ENCODE results near the gene HS3ST4. TPM values are rescaled to one million over a fixed set of nuclear protein-coding genes. Genes with fewer than 3 reads are reported as not detected.

Gene HS3ST4
- total RNA-seq, 4 donors from 2014 or later, result 0.11 TPM; not detected in 3

- DNase-seq, result no peak
- intact Hi-C loops (cut with DNase I), result no loop called here
- Histone ChIP-seq H3K27ac (no peak overlapping the region), H3K4me1 (peaks cover 0 to 12% of the 10 kb centered on the region in 2 donors), H3K36me3 (no peaks in the 10 kb centered on the region), H3K4me3 (replicated peaks in 1 of 3) (no peak overlapping the region), H3K9me3 (no peaks in the 10 kb centered on the region), H3K27me3 (no peaks in the 10 kb centered on the region)
- WGBS, 2 donors, result 93% methylated on average over 3 of the region's 3 CpGs
- no peak for TF ChIP-seq CTCF (IDR thresholded peaks at IDR 0.05)
- no peak for TF ChIP-seq POLR2A (IDR thresholded peaks at IDR 0.05)
Measured at GRCh38 chr16:26053889-26054288, 362.1 kb downstream of the HS3ST4 start.

GRCh38 chr16:26058326-26058725 is 366.6 kb downstream of the HS3ST4 start:
- Histone ChIP-seq H3K4me3 (replicated peaks in 1 of 3) (no peak overlapping the region), H3K36me3 (no peaks in the 10 kb centered on the region), H3K4me1 (peaks cover 0 to 12% of the 10 kb centered on the region in 2 donors), H3K27me3 (no peaks in the 10 kb centered on the region), H3K27ac (no peak overlapping the region), H3K9me3 (no peaks in the 10 kb centered on the region)
- WGBS, 2 donors, result 32 to 40% methylated on average over 3 of the region's 3 CpGs
- no peak for DNase-seq
- no peak for TF ChIP-seq CTCF (IDR thresholded peaks at IDR 0.05)
- intact Hi-C loops (cut with DNase I), result no loop called here

- H3K4me3 ChIP-seq (replicated peaks in 1 of 3), result no peak overlapping the region
- intact Hi-C loops (cut with DNase I), result no loop called here
- H3K27me3 ChIP-seq, result no peaks in the 10 kb centered on the region
- 45% methylated on average over 5 of the region's 5 CpGs for WGBS, 2 donors
- H3K36me3 ChIP-seq, result no peaks in the 10 kb centered on the region
- no peaks in the 10 kb centered on the region for H3K9me3 ChIP-seq
- H3K4me1 ChIP-seq, result no peaks in the 10 kb centered on the region
- TF ChIP-seq CTCF (IDR thresholded peaks at IDR 0.05), result no peak
- TF ChIP-seq POLR2A (IDR thresholded peaks at IDR 0.05), result no peak
- no peak overlapping the region for H3K27ac ChIP-seq
- no peak for DNase-seq
Measured at GRCh38 chr16:26070302-26071100, 378.7 kb downstream of the HS3ST4 start.

- Histone ChIP-seq H3K36me3 (no peaks in the 10 kb centered on the region), H3K9me3 (no peaks in the 10 kb centered on the region), H3K27ac (no peak overlapping the region), H3K4me3 (replicated peaks in 1 of 3) (no peak overlapping the region), H3K27me3 (no peaks in the 10 kb centered on the region), H3K4me1 (no peaks in the 10 kb centered on the region)
- no peak for DNase-seq
- 50 to 52% methylated on average over 9 of the region's 9 CpGs for WGBS, 2 donors
- intact Hi-C loops (cut with DNase I), result no loop called here
- TF ChIP-seq CTCF (IDR thresholded peaks at IDR 0.05), result no peak
- TF ChIP-seq POLR2A (IDR thresholded peaks at IDR 0.05), result no peak
Measured at GRCh38 chr16:26071101-26071866, 379.5 kb downstream of the HS3ST4 start.

Data from thyroid gland (tissue), 4 donors.